ENCODE results near the gene ELMOD2. TPM values are rescaled to one million over a fixed set of nuclear protein-coding genes. Genes with fewer than 3 reads are reported as not detected.

ELMOD2 gene
- polyA plus RNA-seq, 4 donors = 39.0 to 49.8 (median 49.2) TPM

GRCh38 chr4:140579278-140579677, 55.3 kb downstream of the ELMOD2 start:
- DNase-seq (ENCODE audit: low read depth in 4 of 4, low spot score in 3 of 4) = no peak

- DNase-seq (ENCODE audit: low read depth in 4 of 4, low spot score in 3 of 4) = no peak
These were observed 57.1 kb downstream of the ELMOD2 start for GRCh38 chr4:140581078-140581477.

GRCh38 chr4:140584439-140584838, 60.5 kb downstream of the ELMOD2 start:
- no peak for DNase-seq (ENCODE audit: low read depth in 4 of 4, low spot score in 3 of 4)

DNA sequence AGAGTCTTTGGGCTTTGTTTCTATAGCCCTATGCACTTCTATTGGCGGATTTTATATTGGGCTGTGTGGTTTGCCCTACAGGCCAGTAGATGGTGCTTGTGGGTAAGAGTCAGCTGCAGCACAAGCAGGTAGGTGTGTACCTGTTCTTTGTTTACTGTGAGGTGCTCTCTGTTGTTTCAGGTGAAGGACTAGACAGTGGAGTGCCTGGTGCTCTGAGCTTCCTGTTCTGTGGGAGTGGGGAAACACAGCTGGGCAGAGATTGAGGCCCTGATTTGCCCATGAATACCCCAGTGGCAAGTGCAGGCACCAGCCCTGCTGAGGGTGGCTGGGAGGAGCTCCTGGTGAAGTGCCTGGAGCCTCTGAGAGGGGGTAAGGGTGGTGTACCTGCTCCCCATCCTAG, 71.1 kb downstream of the ELMOD2 start:
- DNase-seq (ENCODE audit: low read depth in 4 of 4, low spot score in 3 of 4) = no peak

- no peak for DNase-seq (ENCODE audit: low read depth in 4 of 4, low spot score in 3 of 4)
These were observed 76.4 kb downstream of the ELMOD2 start for GRCh38 chr4:140600408-140600807.

GRCh38 chr4:140602714-140603113, 78.7 kb downstream of the ELMOD2 start:
- no peak for DNase-seq (ENCODE audit: low read depth in 4 of 4, low spot score in 3 of 4)

DNA sequence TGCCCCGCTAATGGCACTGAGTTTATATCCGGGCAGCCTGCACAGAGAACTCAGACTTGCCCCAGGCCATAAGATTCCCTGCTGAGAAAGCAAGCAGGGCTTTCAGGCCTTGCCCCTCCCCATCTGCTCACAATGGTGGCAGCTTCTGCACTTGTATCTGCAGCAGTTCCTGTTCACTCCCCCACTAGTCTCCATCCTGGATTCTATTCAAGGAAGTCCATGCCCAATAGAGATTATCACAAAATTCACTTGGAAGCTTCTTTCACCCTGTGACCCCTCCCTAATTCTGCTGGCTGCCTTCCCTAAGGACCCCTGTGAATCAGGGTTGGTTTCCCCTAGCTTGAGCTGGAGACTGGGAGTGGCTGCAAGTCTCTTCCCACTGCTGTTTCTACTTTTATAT, 79.3 kb downstream of the ELMOD2 start:
- DNase-seq (ENCODE audit: low read depth in 4 of 4, low spot score in 3 of 4) = no peak

Other genes starting within 250 kb of the ELMOD2 start
- 100 to 1,000 TPM; 137 to 173 (median 170) TPM for gene SCOC, start 150.5 kb upstream of the ELMOD2 start, polyA plus RNA-seq (ENCODE audit: insufficient read length in 4 of 4)
- 1 to 10 TPM; 3.5 to 6.5 (median 3.9) TPM for gene CLGN, start 96.5 kb upstream of the ELMOD2 start, polyA plus RNA-seq (ENCODE audit: insufficient read length in 4 of 4)
- not detected for gene MGAT4D, start 25.9 kb upstream of the ELMOD2 start, polyA plus RNA-seq (ENCODE audit: insufficient read length in 4 of 4)
- under 1 TPM in 3 of 4 donors, not detected in 1; 0.19 to 0.42 (median 0.30) TPM for gene UCP1, start 44.8 kb downstream of the ELMOD2 start, polyA plus RNA-seq (ENCODE audit: insufficient read length in 4 of 4)
- 10 to 100 TPM; 54.8 to 71.0 (median 67.1) TPM for gene TBC1D9, start 232.2 kb downstream of the ELMOD2 start, polyA plus RNA-seq (ENCODE audit: insufficient read length in 4 of 4)